Endometrial microvascular endothelial cells (primary cell): ENCODE measurements around the gene KRTAP5-2. TPM values are rescaled to one million over a fixed set of nuclear protein-coding genes. Genes with fewer than 3 reads are reported as not detected.
"Not testable (repeated sequence)": the region's sequence is repeated elsewhere in the genome, so short reads cannot be mapped to it uniquely, and the experiment has no call there.

Experiments
- in situ Hi-C: cut with HindIII; loops from 2 replicates; pipeline ENCODE4 v1.10.0; 2017; ENCODE audit warnings: low sequenced_read_pairs, low pct_unique_long_range_greater_than_20kb; ENCODE audit errors: inconsistent ontology term
- total RNA-seq: library from RNA; depleted of rRNA; stranded (reverse); fragments of >200 nt; gene quantifications from one replicate; pipeline ENCODE4 v1.2.3, GENCODE V29; 2015; ENCODE audit errors: inconsistent ontology term

The KRTAP5-2 gene
- total RNA-seq, 1 donor from 2014 or later = not detected

DNA sequence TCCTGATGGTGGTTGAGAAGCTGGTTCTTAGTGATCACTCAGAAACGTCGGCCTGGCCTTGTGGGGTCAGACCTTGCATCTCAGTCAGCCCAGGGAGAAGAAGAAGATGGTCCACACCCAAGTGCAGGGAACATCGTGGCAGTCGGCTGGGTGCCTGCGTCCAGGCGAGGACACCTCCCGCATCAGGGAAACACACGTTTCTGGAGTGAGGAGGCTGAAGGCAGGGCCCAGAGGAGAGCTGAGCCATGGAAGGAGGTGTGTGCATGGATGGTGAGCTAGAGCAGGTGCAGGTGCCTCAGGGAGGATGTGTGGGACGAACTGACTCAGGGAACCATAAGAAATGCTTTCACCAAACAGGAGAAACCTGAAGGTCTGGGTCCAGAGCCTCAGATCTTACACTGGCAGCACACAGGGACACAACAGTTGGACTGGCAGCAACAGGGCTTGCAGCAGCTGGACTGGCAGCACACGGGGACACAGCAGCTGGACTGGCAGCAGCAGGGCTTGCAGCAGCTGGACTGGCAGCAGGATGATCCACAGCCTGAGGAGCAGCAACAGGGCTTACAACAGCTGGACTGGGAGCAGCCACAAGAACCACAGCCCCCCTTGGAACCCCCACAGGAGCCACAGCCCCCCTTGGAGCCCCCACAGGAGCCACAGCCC lies 632 bp downstream of the KRTAP5-2 start:
- in situ Hi-C loops = no loop called here

DNA sequence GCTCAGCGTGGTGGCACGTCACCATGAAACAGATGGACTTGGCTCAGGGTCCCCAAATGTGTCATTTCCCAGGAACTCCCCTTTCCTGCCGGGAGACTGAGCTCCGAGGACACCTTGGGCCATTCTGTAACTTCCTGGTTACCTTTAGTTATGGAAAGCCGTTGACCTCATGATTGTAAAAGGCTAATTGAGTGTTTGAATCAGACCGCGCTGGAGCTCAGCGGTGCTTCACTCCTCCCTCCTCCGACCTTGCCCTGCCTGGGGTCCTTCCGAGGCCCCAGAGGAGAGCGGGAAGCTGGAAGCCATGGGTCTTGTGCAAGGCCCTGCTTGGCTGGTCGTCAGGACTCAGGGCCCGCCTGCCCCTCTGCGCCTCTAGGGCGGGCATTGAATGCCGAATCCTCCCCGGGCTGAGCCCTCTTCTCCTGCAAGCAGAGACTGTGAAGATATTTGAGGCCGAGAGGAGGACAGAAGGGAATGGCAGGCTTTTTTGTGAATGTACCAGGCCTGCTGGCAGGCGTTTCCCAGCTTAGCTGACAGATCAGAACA lies 1.4 kb downstream of the KRTAP5-2 start:
- in situ Hi-C loops = not testable (repeated sequence)

DNA sequence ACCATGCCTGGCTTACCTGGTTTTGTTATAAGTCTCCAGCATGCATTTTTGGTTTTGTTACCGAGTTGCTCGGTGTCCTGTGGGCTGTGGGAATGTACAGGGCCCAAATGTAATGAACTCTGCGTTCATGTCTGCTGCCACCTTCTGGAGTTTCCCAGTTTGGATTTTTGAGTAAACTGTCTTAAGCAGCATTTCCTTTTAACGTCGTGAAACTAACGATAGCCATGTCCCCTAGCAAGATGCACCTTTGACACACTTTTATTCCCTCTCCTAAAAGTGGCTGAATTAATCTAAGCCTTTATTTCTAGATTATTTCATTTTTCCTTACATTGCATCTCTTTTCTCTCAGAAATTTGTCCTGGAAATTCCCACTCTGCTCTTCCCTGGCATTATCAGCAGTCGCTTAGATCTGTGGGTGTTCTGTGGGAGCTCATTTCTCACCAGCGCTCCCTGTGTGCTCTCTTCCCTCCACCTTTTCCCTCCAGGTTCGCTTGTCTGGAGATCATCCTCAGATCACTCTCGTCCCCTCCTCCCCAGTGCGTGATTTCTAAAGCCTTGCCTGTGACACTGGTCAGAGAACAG lies 2.0 kb downstream of the KRTAP5-2 start:
- in situ Hi-C loops = not testable (repeated sequence)

DNA sequence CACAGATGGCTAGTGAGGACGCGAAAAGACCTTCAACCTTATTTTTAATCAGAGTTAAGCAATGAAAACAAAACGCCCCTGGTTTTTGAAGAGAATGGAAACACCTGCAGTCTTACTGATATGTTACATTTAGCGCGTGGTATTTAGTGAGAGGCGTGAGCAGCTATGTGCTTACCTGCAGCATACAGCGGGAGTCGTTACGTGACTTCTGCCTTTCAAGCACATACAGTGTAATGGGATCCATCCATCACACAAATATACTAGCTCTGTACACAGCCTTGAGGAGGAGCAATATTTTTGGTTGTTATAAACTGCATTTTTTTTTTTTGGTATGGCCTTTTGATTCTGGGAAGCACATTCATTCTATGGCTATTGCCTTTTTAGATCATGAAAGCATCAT lies 5.5 kb downstream of the KRTAP5-2 start:
- in situ Hi-C loops = no loop called here

DNA sequence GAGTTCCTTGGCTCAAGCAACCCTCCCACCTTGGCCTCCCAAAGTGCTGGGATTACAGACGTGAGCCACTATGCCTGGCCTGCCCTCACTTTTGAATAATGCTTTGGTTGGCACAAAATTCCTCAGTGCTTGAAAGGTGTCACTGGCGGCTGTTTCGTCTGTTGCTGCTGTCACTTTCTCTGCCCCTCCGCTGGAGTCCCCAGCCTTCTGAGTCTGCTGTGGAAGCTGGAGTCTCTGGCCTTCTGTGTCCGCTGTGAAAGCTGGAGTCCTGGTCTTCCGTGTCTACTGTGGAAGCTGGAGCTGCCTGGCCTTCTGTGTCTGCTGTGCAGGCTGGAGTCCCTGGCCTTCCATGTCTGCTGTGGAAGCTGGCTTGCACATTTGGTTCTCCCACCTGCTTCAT lies 8.1 kb downstream of the KRTAP5-2 start:
- in situ Hi-C loops = no loop called here

DNA sequence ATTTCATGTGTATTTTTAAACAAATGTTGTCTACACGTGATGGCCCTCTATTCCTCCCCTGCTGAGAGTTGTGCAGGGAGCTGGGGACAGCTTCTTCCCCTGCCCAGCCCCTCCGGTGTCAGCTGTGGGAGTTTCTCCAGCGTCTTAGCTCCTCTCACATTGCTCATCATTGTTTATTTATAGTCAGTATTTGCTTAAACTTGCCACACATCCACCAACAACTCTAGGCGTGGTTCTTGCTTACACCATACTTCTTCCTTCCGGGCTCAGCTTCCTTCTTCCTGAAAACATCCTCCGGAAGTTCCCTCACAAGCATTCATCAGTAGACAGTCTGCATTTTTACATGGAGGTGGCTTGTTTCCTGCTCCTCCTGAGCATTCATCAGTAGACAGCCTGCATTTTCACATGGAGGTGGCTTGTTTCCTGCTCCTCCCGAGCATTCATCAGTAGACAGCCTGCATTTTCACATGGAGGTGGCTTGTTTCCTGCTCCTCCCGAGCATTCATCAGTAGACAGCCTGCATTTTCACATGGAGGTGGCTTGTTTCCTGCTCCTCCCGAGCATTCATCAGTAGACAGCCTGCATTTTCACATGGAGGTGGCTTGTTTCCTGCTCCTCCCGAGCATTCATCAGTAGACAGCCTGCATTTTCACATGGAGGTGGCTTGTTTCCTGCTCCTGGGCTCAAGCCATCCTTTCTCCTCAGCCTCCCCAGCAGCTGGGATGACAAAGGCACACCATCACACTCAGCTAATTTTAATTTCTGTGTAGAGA lies 8.7 kb downstream of the KRTAP5-2 start:
- in situ Hi-C loops = not testable (repeated sequence)

DNA sequence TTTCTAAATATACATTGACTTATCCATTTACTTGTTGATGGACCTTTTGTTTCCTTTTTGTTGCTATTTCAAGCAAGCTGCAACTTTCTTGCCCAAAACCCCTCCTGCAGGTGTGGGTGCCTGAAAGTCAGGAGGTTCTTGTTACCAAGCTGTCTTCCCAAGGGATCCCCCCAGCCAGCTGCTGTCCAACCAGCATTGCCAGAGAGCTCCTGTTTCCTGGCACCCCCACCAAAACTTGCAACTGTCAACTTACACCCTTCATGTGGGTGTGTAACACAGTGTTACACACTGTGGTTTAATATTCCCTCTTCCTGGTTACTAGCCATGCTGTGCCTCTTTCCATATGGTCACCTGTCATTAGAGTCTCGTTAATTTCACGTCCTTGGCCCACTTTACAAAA lies 11.4 kb downstream of the KRTAP5-2 start:
- in situ Hi-C loops = no loop called here

DNA sequence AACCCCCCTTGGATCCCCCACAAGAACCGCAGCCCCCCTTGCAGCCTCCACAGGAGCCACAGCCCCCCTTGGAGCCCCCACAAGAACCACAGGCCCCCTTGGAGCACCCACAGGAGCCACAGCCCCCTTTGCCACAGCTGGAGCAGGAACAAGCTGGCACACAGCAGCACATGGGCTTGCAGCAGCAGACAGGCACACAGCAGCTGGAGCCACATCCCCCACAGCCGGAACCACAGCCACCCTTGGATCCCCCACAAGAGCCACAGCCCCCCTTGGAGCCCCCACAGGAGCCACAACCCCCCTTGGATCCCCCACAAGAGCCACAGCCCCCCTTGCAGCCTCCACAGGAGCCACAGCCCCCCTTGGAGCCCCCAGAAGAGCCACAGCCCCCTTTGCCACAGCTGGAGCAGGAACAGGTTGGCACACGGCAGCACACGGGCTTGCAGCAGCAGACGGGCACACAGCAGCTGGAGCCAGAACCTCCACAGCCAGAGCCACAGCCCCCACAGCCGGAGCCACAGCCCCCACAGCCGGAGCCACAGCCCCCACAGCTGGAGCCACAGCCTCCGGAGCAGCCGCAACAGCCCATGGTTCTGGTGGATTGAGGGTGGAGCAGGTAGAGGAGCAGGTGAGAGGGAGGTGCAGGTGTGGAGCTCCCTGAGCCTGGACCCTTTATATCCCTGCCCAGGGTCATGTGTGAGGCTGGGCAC lies 13.3 kb downstream of the KRTAP5-2 start, which contains the start of gene KRTAP5-1:
Gene KRTAP5-1, minus strand, starts transcription at position 623 of the 710 bp plus-strand sequence. Its CDS starts 34 bp downstream, at position 589.
- in situ Hi-C loops = not testable (repeated sequence)

DNA sequence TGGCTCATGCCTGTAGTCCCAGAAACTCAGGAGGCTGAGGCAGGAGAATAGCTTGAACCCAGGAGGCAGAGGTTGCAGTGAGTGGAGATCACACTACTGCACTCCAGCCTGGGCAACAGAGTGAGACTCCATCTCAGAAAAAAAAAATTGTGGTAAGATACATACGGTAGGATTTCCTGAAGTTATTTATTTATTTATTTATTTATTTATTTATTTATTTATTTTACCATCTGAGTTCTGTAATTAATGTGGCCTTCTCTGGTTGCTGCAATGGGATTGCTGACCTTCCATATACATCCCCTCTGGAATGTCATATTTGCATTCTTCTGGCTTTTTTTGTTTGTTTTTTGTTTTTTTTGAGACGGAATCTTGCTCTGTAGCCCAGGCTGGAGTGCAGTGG lies 15.2 kb downstream of the KRTAP5-2 start:
- in situ Hi-C loops = not testable (repeated sequence)

DNA sequence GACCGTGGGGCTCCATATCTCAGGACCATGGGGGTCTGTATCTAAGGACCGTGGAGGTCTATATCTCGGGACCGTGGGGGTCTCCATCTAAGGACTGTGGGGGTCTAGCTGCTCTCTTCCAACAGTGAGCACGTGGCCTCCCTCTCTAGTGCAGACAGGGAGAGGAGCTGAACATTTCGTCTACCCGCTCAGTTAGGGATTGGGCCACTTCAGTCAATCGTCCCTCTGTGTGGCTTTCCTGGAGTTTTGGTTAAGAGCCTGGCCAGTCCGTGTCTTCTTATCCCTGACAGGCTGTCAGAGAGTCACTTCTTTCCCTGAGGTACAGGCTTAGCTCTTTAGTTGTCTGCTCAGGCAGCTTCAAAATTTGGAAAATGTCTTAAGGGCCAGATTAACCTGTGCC lies 16.1 kb downstream of the KRTAP5-2 start:
- in situ Hi-C loops = no loop called here

DNA sequence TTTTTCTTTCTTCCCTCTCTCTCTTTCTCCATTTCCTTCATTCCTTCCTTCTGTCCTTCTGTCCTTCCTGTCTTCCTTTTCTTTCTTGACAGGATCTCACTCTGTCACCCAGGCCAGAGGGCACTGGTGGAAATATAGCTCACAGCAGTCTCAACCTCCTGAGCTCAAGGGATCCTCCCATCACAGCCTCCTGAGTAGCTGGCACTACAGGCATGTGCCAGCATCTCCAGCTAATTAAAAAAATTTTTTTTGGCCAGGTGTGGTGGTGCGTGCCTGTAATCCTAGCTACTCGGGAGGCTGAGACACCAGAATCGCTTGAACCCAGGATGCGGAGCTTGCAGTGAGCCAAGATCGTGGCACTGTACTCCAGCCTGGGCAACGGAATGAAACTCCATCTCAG lies 21.3 kb downstream of the KRTAP5-2 start:
- in situ Hi-C loops = no loop called here

DNA sequence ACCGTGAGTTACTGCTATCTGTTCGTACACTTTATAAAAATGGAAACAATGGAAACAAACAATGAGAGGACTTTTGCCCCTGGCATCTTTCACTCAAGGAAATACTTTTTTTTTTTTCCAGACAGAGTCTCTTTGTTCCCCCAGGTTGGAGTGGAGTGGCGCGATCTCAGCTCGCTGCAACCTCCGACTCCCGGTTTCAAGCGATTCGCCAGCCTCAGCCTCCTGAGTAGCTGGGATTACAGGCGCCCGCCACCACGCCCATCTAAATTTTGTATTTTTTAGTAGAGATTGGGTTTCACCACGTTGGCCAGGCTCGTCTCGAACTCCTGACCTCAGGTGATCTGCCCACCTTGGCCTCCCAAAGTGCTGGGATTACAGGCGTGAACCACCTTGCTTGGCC lies 22.3 kb downstream of the KRTAP5-2 start:
- in situ Hi-C loops = not testable (repeated sequence)

DNA sequence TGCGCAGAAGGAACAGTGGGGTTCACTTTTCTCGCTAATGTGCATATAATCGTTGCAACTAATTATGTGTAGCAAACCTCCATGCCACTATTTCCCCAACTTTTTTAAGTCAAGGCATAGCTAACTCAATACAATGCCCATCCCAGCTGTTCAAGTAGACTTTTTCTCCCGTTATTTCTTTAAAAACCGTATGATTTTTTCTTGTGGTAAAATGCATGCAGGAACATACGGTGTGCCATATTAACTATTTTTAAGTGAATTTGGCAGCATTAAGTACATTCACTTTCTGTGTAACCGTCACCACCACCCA lies 23.2 kb downstream of the KRTAP5-2 start:
- in situ Hi-C loops = no loop called here

DNA sequence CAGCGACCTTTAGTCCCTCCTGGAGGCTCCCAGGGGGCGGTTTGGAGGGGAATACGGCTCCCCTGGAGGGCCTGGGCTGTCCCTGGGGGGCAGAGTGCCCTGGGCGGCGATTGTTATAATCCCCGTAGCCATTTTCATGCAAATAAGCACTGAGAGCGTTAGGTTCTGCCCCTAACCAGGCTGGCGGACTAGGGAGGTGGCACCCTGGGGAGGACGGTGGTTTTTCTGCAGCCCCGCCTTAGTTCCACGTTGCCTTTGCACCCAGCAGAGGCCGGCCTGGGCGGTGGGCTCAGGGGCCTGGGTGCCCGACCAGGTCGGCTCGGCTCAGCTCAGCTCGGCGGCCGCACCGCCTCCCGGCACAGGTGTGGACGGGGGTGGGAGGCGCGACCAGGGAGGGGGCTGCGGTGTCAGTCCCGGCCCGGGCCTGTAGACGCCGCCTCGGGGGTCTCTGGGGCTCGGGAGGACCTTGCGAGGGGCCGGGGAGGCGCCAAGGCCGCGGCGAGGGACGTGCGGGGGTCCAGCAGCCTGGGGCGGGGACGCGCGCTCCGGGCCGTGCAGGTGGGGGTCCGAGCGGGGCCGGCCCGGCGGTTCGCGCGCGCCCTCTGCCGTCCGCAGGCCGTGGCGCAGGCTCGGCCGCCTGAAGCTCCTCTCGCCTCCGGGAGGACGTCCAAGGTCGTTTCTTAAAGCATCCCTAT lies 23.7 kb downstream of the KRTAP5-2 start:
- in situ Hi-C loops = no loop called here

DNA sequence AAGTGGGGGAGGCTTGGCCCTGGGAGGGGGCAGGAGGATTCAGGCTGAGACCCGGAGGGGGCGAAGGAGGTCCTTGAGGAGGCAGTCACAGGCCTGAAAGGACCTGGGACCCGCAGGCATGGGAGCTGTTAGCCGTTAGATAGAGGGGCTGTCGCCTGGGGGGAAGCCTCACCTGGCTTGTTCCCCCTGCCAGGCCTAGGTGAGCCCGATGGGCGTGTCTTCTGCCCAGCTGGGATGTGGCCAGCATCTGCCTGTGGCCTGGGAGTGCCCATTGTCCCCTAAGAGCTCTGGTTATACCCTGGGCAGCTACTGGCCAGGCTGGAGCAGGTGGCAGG lies 24.2 kb downstream of the KRTAP5-2 start:
- in situ Hi-C loops = no loop called here

DNA sequence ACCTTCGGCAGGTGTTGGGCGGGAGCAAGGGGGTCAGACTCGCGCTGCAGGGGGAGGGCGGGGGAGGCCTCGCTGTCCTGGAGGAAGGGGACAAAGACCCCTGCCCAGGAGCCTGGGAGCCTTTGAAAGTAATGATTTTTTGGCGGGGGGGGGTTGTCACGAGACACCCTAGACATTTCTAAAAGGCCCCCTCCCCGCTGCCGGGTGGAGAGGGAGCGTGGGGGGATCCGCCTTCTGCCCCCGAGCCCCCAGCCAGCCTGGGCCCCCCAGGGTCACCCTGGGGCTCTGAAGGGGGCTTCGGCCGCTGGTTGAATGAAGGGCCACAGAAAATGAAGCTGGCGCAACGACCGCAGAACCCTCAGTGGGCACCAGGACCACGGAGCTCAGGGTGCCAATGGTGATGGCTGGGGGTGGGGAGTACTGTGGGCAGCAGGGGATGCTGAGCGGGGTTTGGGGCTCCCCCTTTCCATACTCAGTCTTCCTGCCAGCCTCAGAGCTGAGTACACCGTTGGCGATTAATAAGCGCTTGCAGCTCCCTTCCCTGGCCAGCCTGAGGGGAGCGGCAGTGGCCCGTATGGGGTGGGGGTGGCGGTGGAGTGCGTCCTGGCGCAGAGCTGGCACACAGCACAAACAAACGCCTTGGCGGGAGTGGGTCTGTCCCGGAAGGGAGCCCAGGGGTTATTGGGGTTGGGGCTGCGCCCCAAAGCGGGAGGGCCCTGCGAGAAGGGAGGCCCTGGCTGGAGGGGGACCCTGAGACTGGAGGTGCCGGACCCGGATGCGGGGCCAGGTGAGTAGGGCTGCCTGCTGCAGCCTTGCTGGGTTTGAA lies 24.8 kb downstream of the KRTAP5-2 start:
- in situ Hi-C loops = no loop called here

DNA sequence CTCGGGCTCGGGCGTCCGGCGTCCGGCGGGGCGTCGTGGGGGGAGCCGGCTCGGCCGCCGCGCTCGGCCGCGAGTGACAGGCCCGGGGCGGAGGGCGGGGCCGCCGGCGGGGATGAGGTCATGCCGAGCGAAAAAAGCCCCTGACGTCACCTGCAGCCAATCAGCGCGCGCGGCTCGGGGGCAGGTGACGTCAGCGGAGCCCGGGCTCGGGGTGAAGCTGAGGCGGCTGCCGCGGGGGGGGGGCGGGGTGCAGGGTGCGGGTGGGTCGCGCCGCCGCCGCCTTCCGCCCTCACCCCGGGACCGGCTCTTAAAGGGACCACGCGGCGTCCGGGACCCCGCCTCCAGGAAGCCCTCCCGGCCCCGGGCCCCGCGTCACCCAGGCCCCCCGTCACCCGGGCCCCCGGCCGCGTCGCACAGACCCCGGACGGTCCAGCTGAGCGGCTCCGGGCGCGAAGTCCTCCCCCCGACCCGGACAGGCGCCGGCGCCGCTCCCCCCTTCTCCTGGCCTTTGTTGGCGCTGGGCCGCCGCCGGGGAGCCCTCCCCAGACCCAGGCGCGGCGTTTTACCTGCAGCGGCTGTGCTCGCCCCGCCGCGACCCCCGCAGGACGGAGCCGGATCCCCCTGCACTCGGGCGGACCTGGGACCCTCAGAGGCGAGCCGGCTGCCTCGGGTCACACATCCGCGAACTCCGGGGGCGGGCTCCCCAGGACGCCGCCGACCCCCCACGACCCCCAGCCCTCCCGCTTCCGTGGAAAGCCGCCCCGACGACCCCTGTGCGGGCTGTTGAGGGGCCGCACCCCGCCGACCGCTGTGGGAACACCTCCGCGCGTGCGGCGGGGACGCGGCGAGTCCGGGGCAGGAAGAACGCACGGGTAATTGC lies 25.7 kb downstream of the KRTAP5-2 start, which contains the start of gene DUSP8:
Gene DUSP8, minus strand, starts transcription at position 75 of the 880 bp plus-strand sequence. CDS start 6,445 bp downstream, outside the sequence.
- in situ Hi-C loops = no loop called here
